H1 (cell line): Measurements from ENCODE around the gene RBM26.

Experiments
- CBX5 ChIP-seq: fragments of 300-800, 300-1000 bp; sonication (generic); IDR thresholded peaks from 2 replicates; pipeline ENCODE4 v1.7.1; 2016; ENCODE audit warnings: antibody characterized with exemption, low read length, low read depth
- CTCF ChIP-seq, 3 experiments: IDR thresholded peaks; 1 replicate in 2 of 3; 2 replicates in 1 of 3; pipeline versions ENCODE4 v1.5.1 to v1.6.1; 2011; ENCODE audit warnings: low read length in 3 of 3, mild to moderate bottlenecking in 3 of 3, inconsistent platforms in 2 of 3, low read depth in 1 of 3, moderate library complexity in 1 of 3; ENCODE audit not compliant: insufficient read depth in 1 of 3; ENCODE audit errors: control extremely low read depth in 1 of 3
- EZH2 ChIP-seq: fragments of 200-600 bp; sonication (generic); IDR thresholded peaks from 2 replicates; pipeline ENCODE4 v1.7.1; 2012; ENCODE audit warnings: low read depth, mild to moderate bottlenecking, moderate library complexity, low read length, inconsistent platforms; ENCODE audit not compliant: severe bottlenecking
- JUN ChIP-seq: IDR thresholded peaks from 2 replicates; pipeline ENCODE4 v1.6.1; 2011; ENCODE audit warnings: low read depth, mild to moderate bottlenecking, improper control_type of control experiment, low read length
- POLR2A ChIP-seq, 2 experiments: IDR thresholded peaks; 1 replicate in 1 of 2; 2 replicates in 1 of 2; pipeline ENCODE4 v1.6.1; 2011; ENCODE audit warnings: low read depth in 2 of 2, low read length in 2 of 2, mild to moderate bottlenecking in 2 of 2; ENCODE audit errors: control extremely low read depth in 1 of 2

DNA sequence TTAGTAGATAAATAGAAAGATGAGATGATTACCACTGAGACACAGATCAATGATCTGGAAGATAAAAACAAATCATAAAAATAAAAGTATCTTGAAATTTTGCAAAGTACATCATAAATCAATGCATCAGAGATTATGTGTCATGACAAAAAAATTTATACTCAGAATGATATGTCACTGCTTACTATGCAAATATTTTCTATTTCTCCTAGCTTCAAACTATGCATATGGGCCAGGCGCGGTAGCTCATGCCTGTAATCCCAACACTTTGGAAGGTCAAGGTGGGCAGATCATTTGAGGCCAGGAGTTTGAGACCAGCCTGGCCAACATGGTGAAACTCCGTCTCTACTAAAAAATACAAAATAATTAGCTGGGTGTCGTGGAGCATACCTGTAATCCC lies 17.3 kb upstream of the RBM26 start:
- TF ChIP-seq POLR2A (IDR thresholded peaks at IDR 0.05; ENCODE audit: control extremely low read depth in 1 of 2, low read depth in 2 of 2, low read length in 2 of 2) (no peak), JUN (no peak), CTCF (IDR thresholded peaks at IDR 0.05; ENCODE audit: control extremely low read depth in 1 of 3, insufficient read depth in 1 of 3, low read depth in 1 of 3, low read length in 3 of 3) (no peak), CBX5 (no peak), EZH2 (no peak)
